Fibroblast of skin of right quadriceps (primary cell): ENCODE data around the gene KDM2A.
"Not testable (repeated sequence)": the region's sequence is repeated elsewhere in the genome, so short reads cannot be mapped to it uniquely, and the experiment has no call there.

Experiments used
- DNase-seq: peaks from one replicate; pipeline ENCODE4 v3.0.0-alpha.2; 2013

KDM2A gene

DNA sequence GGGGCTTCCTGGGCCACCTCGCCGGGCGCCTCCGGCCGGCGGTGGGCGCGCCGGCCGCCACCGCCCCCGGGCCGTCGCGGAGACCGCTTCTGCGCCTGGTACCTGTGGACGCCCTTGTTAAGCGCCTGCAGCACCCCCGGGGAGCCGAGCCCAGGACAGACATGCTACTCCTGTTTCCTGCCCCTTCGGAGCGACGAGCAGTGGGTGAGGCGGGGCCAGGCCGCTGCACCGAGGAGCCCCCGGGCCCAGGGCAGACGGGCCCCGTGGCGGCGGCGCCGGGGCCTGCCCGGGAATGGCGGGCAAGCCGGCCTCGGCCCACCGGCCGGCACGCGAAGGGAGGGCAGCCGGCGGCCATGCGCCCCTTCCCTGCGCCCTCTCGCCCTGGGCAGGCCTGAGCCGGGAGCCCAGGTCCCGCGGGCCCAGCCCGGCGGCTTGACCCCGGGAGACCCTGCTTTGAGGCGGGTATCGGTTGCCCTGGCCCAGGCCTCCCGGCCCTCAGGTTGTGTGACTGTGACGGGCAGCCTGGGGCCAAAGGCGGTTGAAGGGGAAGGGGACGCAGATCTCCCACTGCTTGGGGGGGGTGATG, 789 bp upstream of the KDM2A start:
- peak; percentile 39 for DNase-seq

DNA sequence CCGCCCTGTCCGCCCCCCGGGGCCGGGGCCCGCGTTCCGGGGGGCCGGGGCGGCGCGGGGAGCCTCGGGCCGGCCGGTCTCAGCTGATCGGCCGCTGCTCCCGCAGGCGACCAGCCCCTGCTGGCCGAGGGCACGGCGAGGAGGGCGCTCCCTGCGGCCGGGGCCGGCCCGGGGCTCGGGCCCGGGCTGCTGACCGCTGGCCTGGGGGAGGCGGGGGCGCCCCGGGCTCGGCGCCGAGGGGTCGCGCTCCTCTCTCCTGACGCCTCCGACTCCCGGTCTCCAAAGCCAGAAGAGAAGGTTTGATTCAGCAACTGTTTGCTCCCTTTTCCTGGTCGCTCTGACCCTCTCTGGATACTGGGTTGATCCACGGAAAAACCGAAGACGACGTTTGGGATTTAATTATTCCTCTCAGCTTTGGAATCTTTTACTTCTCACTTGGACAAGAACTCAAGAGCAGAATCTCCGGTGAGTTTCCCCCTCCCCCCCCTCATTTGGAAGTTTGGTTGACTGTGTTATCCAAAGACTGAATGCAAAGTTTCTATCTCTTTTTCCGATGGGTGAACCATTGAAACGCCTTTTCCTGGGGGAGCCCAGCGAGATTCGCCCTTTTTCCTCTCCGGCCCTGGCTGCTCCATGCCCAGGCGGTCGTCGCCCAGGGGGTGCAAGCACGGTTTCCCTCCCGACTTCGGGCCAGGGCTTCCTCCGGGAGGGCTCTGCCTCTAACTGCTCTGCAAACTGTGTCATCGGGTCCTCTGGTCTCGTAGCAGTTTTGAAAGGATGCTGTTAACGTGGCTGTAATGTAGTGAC, 725 bp downstream of the KDM2A start:
- DNase-seq: peak; percentile 18

DNA sequence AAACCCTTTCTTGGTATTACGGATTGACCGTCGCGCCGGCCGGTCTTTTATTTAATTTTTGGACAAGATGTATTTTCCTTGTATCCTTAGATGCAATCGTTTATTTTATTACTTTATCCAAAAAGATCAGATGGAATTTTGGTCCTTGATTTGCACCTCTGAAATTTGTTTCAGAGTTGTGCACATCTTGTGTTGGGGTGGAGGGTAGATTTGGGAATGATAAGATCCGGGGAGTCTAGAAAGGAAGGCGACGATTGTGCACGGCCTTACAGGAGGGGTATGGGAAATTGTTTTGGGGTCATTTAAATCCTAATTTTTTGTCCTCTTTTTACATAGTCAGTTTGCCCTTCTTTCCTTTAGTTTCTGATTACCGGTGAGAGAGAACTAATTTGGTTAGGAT, 1.4 kb downstream of the KDM2A start:
- DNase-seq: no peak

DNA sequence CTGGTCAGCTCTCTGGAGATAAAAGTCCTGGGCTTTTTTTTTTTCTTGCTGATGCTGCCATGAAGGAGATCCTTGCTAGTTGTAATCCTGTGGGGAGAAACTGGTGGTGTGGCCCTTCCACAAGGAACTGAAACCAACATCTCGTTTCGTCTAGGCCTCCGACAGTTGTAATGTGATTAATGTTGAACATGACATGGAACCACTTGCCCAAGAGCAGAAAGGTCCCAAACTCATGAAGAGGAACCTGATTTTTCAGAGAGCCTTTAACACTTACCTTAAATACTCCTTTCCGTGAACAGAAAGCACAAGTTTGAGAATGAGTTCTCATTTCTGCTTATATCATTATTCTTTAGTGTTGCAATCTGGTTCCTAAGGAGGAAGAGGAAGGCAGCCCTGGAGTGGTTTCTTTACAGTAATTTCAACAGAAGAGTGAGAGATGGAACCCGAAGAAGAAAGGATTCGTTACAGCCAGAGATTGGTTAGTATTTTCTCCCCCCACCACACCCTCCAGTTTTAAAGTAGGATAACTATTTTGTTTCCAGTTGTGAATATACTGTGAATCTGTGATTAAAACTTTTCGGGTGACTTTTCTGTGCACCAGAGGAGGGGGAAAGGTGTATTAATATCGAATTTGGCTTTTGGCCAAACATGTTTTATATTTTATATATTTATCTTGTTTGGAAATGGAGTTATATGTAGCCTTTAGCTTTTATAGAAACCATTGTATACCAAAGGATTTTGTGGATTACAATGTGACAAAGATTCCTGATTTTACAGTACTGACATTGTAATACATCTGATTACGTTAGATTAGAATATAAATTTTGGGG, 2.0 kb downstream of the KDM2A start:
- peak; percentile 24 for DNase-seq

DNA sequence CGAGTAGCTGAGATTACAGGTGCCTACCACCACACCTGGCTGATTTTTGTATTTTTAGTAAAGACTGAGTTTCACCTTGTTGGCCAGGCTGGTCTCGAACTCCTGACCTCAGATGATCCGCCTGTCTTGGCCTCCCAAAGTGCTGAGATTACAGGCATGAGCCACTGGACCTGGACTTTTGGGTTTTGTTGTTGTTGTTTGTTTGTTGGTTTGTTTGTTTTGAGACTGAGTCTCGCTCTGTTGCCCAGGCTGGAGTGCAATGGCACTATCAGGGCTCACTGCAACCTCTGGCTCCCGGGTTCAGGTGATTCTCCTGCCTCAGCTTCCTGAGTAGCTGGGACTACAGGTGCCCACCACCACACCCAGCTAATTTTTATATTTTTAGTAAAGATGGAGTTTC, 4.7 kb downstream of the KDM2A start:
- DNase-seq: not testable (repeated sequence)

DNA sequence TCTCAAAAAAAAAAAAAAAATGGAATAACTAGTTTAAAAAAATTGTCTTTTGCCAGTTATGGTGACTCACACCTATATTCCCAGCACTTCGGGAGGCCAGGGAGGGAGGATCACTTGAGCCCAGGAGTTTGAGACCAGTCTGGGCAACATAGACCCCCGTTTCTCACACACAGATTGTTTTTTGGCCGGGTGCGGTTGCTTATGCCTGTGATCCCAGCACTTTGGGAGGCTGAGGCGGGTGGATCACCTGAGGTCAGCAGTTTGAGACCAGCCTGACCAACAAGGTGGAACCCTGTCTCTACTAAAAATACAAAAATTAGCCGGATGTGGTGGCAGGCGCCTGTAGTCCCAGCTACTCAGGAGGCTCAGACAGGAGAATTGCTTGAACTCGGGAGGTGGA, 7.2 kb downstream of the KDM2A start:
- DNase-seq: not testable (repeated sequence)

DNA sequence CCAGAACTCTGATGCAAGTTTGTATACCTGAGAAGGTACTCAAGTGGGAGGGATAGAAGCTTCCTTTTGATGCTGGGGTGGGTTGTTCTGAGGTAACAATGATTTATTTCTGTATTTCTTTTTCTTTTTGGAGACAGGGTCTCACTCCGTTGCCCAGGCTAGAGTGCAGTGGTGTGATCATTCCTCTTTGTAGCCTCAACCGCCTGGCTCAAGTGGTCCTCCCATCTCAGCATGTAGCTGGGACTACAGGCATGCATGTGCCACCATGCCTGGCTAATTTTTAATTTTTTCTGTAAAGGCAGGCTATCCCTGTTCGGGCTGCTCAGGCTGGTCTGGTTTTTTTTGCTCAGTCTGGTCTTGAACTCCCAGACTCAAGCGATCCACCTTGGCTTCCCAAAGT, 7.9 kb downstream of the KDM2A start:
- DNase-seq: no peak

DNA sequence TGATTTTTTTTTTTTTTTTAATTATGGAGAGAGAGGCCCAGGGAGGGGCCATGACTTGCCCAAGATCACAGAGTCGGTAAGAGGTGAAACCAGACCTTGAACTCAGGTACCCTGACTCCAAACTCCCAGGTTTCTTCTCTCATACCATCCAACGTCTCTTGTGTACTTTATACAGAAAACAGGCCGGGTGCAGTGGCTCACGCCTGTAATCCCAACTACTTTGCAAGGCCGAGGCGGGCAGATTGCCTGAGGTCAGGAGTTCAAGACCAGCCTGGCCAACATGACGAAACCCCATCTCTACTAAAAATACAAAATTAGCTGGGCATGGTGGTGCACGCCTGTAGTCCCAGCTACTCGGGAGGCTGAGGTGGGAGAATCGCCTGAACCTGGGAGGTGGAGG, 11.8 kb downstream of the KDM2A start:
- not testable (repeated sequence) for DNase-seq

DNA sequence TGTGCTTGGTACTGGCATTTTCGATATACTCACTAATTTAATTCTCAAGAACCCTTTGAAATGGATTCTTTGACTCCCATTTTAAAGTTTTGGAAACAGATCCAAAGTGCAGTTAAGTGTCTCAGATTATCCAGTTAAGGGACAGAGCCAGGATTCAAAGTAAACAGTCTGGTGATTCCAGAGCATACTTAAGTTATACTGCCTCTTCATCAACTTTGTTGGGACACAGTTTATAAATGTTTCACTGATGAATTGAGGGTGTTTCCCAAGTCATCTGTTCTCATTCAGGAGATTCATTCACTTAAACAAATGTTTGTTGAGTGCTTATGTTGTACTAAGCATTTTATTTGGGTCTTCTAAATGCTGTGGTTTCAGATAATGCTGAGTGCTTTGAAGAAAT, 17.1 kb downstream of the KDM2A start:
- no peak for DNase-seq

DNA sequence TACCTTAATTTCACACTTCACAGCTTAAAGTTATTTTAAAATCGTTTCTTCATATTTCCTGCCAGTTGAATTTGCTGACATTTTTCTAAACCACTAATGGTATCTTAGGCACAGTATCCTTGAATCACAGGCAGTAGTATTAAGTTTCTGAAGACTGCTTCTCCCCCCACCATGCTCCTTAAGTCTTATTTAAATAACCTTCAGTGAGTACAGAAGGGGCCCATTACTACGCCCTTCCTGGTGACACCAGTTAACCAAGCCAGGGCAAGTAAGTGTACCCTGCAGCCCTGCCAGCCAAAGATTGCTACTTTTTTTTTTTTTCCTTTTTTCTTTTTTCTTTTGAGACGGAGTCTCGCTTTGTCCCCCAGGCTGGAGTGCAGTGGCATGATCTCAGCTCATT, 19.9 kb downstream of the KDM2A start:
- no peak for DNase-seq

DNA sequence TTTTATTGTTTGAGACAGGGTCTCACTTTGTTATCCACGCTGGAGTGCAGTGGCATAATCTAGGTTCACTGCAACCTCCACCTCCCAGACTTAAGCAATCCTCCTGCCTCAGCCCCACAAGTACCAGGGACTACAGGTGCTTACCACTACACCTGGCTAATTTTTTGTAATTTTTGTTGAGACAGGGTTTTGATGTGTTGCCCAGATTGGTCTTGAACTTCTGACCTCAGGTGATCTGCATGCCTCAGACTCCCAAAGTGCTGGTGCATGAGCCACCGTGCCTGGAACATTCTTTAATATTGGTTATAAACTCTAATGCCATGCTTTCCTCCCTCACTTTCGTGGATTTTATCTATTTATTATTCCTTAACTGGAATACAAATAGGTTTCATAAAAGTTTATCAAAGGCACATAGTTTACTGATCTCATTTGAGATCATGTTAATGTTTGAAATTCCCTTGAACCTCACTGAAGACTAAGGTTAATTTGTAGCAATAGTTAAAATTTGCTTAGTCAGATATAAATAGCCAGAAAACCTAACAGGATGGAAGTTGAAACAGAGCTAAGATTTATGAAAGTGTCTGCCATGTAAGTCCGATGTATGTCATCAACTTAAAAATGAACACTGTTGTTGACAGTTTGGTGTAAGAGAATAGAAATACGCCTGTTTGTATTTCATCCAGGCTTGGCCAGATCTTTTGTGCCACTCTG, 27.6 kb downstream of the KDM2A start:
- no peak for DNase-seq

DNA sequence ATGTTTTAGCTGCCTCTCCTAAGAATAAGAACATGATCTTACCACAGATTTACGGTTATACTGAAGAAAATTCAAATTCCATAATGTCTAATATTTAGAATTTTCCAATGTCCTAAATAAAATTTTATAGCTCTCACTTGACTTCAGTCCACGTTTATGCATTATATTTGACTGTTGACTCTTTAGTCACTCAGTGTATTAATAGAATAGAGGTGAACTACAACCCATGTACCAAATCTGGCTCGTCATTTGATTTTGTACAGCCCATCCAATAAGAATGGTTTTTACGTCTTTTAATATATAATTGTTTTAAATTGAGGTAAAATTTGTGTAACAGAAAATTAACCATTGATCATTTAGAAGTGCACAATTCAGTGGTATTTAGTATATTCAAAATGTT, 34.9 kb downstream of the KDM2A start:
- DNase-seq: no peak

DNA sequence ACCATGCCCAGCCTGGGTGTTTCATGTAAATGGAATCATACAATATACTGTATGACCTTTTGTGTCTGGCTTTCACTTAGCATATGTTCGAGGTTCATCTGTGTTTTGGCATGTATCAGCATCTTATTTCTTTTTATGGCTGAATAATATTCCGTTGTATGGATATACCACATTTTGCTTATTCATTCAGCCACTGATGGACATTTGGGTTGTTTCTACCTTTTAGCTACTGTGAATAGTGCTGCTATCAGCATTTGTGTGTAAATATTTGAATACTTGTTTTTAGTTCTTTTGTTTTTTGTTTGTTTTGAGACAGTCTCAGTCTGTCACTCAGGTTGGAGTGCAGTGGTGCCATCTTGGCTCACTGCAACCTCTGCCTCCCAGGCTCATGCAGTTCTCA, 35.7 kb downstream of the KDM2A start:
- no peak for DNase-seq

DNA sequence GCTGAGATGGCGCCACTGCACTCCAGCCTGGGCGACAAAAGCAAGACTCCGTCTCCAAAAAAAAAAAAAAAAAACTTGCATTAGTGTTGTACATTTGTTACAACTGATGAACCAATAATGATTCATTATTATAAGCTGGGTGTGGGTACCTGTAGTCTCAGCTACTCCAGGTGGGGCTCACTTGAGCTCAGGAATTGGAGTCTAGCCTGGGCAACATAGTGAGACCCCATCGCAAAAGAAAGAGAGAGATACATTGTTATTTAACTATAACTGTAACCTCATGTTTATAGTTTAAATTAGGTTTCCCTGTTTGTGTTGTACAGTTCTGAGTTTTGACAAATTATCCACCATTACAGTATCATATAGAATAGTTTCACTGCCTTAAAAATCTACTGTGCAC, 38.6 kb downstream of the KDM2A start:
- no peak for DNase-seq

DNA sequence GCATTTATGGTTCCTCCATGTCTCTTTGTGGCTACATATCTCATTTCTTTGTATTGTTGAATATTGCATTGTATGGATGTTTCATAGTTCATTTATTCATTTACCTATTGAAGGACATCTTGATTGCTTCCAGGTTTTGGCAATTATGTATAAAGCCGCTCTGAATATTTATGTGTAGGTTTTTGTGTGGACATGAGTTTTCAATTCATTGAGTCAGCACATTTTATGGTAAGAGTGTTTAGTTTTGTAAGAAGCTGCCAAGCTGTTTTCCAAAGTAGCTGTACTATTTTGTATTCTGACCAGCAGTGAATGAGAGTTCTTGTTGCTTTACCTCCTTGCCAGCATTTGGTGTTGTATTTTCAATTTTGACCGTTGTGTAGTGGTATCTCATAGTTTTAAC, 39.2 kb downstream of the KDM2A start:
- peak; percentile 51 for DNase-seq

DNA sequence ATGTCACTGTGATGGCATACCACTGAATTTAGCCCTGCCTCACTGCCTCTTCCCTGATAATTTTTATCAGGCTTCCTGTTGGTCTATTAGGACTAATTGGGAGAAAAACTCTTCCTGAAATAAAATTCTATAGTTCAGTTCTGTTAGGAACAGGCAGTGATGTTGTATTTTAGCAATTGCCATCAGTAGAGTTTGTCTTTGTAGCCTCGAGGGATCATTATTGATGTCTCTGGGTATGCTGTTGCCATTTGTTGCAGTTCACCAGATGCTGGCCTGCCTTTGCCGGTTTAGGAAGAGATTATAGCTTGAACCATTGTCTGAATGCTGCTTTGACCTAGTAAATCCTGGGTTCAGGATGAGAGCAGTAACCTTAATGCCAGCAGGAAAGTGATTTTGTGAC, 41.0 kb downstream of the KDM2A start:
- DNase-seq: no peak

DNA sequence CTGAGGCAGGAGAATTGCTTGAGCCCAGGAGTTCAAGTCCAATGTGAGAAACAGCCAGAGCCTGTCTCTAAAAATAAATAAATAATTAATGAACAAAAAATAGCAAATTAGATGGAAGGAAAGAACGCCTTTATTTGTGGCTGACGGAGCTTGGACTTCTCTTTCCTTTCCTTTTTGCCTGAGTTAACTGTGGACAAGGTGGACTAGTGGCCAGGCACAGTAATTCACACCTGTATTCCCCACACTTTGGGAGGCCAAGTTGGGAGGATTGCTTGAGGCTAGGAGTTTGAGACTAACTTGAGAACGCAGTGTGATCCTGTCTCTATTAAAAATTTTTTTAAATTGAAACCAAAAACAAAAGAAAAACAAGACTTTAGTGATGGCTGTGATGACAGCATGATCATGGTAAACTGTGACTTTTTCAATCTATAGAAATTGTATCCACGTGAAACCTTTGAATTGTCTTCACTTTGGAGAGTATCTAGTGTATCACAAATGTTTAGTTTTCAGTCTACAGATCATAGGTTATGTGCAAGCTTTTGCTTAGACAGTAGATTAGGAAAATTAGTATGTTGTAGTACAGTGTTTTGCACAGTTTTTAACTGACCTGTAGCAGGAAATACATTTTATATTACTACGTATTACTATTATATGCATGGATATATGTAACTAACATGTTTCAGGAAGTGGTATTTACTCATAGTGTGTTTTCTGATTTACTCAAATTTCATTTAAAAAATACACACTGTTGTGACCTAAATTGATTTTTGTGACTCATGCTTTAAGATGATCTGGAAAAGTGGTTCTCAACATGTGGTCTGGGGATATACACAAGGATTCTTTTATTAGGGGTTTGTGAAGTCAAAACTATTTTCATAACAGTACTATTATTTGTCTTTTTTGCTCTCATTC, 42.1 kb downstream of the KDM2A start:
- DNase-seq: peak; percentile 56

DNA sequence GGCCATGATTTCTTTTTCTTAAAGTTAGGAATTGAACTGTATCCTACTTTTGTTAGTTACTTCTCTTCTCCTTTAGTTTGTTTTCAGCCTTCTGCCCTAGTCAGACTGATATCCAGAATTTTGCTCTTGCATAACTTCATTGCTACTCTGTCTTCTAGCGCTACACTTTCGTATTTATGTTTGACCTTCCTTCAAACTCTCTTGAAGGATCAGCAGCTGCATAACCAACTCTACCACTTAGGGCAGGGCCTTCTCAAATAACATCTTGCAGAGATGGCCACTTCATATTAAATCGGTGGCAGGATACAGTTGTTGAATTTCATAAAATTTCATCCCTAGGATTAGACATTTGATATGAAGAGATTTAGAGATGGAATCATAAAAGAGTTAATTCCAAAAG, 43.9 kb downstream of the KDM2A start:
- no peak for DNase-seq

DNA sequence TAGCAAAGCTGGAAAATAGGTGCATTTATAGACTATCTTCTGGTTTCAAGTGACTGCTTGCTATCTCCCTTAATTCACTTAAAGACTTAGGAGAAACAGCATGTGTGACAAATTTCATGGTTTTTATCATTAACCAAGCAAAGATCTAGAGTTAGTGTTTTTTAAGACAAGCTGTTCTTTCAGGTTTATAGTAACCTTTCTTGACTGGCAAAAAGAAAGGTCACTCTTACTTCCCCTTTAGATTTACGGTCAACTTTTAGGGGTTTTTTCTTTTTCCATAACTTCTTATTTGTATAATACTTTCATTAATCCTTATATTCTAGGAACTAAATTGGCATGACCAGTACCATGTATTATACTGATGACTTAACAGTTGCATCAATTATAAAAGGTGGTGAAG, 46.6 kb downstream of the KDM2A start:
- no peak for DNase-seq

DNA sequence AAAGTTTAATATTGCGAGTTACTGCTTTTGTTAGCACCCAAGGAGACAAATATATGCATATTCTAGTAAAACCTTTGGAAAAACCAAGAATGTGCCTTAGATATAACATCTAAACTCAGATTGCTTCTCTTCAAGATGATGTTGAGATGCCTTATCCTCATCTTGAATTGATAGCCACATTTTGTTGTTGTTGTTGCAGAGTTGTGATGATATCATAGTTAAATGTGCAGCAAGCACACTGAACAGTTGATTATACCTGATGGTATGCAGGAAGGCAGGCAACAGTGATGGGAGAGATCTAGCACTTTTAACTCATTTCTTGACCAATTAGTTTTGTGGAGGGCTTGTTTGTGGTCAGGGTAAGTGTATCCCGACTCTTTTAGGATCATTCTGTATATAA, 48.0 kb downstream of the KDM2A start:
- peak; percentile 12 for DNase-seq

DNA sequence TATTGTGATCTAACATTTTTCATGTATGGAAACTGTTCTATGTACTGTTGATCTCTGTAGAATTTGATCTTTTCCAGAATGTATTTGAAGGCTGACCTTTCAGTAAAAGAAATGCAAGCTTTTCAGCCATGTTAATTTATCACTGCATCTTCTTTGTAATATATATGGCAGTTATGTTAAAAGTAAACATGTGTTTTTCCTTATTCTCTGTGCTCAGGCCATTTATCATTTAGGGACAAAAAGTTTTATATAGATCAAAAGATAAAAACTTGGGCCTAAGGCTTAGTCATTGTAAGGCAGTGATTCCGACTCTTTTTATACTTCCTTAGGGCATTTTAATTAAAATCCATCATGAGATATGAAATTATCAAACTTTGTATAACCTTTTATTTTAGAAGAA, 48.7 kb downstream of the KDM2A start:
- peak; percentile 16 for DNase-seq

DNA sequence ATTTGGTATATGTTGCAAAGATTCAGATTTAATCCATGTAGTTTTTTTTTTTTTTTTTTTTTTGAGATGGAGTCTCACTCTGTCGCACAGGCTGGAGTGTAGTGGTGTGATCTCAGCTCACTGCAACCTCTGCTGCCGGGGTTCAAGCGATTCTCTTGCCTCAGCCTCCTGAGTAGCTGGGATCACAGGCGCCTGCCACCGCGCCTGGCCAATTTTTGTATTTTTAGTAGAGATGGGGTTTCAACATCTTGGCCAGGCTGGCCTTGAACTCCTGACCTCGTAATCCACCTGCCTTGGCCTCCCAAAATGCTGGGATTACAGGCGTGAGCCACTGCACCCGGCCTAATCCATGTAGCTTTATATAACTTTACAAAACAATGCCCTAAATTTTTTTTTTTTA, 49.8 kb downstream of the KDM2A start:
- DNase-seq: not testable (repeated sequence)
